Hepatocyte (in vitro differentiated cells): Measurements from ENCODE around the gene KLHL3. TPM values are rescaled to one million over a fixed set of nuclear protein-coding genes. Genes with fewer than 3 reads are reported as not detected.

Source experiments
- DNase-seq: peaks from one replicate; pipeline ENCODE4 v3.0.0-alpha.2; 2016; ENCODE audit warnings: low spot score
- H2AFZ ChIP-seq: fragments of 200-600 bp; sonication (generic); 2 replicates; pipeline ENCODE4 v1.6.0; 2016; ENCODE audit warnings: antibody characterized with exemption, mild to moderate bottlenecking
- H3K27ac ChIP-seq: fragments of 200-600 bp; sonication (generic); 2 replicates; pipeline ENCODE4 v1.5.1; 2016; ENCODE audit warnings: mild to moderate bottlenecking
- H3K27me3 ChIP-seq: fragments of 200-600 bp; sonication (generic); 2 replicates; pipeline ENCODE4 v1.6.1; 2016
- H3K36me3 ChIP-seq: fragments of 200-600 bp; sonication (generic); replicated peaks from 2 replicates; pipeline ENCODE4 v1.5.1; 2016; ENCODE audit warnings: low read depth; ENCODE audit not compliant: insufficient read depth
- H3K4me1 ChIP-seq: fragments of 200-600 bp; sonication (generic); 2 replicates; pipeline ENCODE4 v1.5.1; 2016; ENCODE audit warnings: mild to moderate bottlenecking, moderate library complexity; ENCODE audit not compliant: insufficient read depth
- H3K4me2 ChIP-seq: fragments of 200-600 bp; sonication (generic); 2 replicates; pipeline ENCODE4 v1.6.0; 2016
- H3K4me3 ChIP-seq: fragments of 200-600 bp; sonication (generic); 2 replicates; pipeline ENCODE4 v1.5.1; 2016; ENCODE audit warnings: mild to moderate bottlenecking
- H3K79me2 ChIP-seq: fragments of 200-600 bp; sonication (generic); 2 replicates; pipeline ENCODE4 v1.6.0; 2017; ENCODE audit warnings: mild to moderate bottlenecking
- H3K9me2 ChIP-seq: fragments of 200-600 bp; sonication (generic); replicated peaks from 2 replicates; pipeline ENCODE4 v1.6.0; 2017; ENCODE audit warnings: mild to moderate bottlenecking; ENCODE audit not compliant: insufficient read depth
- H3K9me3 ChIP-seq: fragments of 200-600 bp; sonication (generic); 2 replicates; pipeline ENCODE4 v1.5.1; 2016; ENCODE audit warnings: low read depth, mild to moderate bottlenecking
- H4K20me1 ChIP-seq: fragments of 200-600 bp; sonication (generic); 2 replicates; pipeline ENCODE4 v1.6.0; 2016; ENCODE audit warnings: mild to moderate bottlenecking; ENCODE audit not compliant: insufficient read depth, poor library complexity, severe bottlenecking
- CTCF ChIP-seq: fragments of 200-600 bp; sonication (generic); IDR thresholded peaks from 2 replicates; pipeline ENCODE4 v1.5.1; 2016; ENCODE audit warnings: antibody characterized with exemption, mild to moderate bottlenecking; ENCODE audit not compliant: poor library complexity
- EZH2 ChIP-seq: fragments of 200-600 bp; sonication (generic); IDR thresholded peaks from 2 replicates; pipeline ENCODE4 v1.6.1; 2016; ENCODE audit warnings: antibody characterized with exemption, mild to moderate bottlenecking, borderline replicate concordance
- EZH2phosphoT487 ChIP-seq: fragments of 200-600 bp; sonication (generic); IDR thresholded peaks from one replicate; pipeline ENCODE4 v1.6.1; 2018; ENCODE audit warnings: antibody characterized with exemption, mild to moderate bottlenecking, low read depth, moderate library complexity; ENCODE audit not compliant: unreplicated experiment, severe bottlenecking
- WGBS: methylation state at CpG from one replicate; pipeline ENCODE4 v1.1.6; 2016; ENCODE audit warnings: low lambda C conversion rate; ENCODE audit errors: missing lambda C conversion rate; 5-methylcytosine and 5-hydroxymethylcytosine counted together
- polyA plus RNA-seq: library from polyadenylated mRNA; unstranded; fragments of >200 nt; fragmentation: Nextera tagmentation; extraction: Ambion mirVana; gene quantifications from 2 replicates; pipeline ENCODE4 v1.2.1, GENCODE V29; 2016
- total RNA-seq: library from RNA; depleted of rRNA; stranded (reverse); fragments of >200 nt; gene quantifications from 2 replicates; pipeline ENCODE4 v1.2.3, GENCODE V29; 2014

The KLHL3 gene
- total and polyA plus RNA-seq, 2 experiments from 2014 or later, result 1.4 to 5.3 TPM

GRCh38 chr5:137666461-137666850 is 69.4 kb downstream of the KLHL3 start:
- Histone ChIP-seq H3K27me3 (no peaks in the 10 kb centered on the region), H3K27ac (peak overlapping the region; percentile 59), H3K9me2 (no peaks in the 10 kb centered on the region), H3K79me2 (no peaks in the 10 kb centered on the region), H2AFZ (no peak overlapping the region), H3K4me3 (no peak overlapping the region), H3K4me1 (peaks cover 11% of the 10 kb centered on the region), H4K20me1 (no peaks in the 10 kb centered on the region), H3K36me3 (no peaks in the 10 kb centered on the region), H3K9me3 (no peaks in the 10 kb centered on the region), H3K4me2 (peak overlapping the region; percentile 24)
- DNase-seq, result no peak
- 64% methylated on average over 3 of the region's 3 CpGs for WGBS
- no peak for TF ChIP-seq EZH2phosphoT487
- no peak for TF ChIP-seq EZH2
- no peak for TF ChIP-seq CTCF

- DNase-seq, result no peak
- no peaks in the 10 kb centered on the region for H3K36me3 ChIP-seq
- H3K4me3 ChIP-seq, result no peak overlapping the region
- H3K27me3 ChIP-seq, result no peaks in the 10 kb centered on the region
- peak overlapping the region; percentile 59 for H3K27ac ChIP-seq
- no peak for TF ChIP-seq EZH2phosphoT487
- TF ChIP-seq CTCF, result no peak
- no peak for TF ChIP-seq EZH2
- no peaks in the 10 kb centered on the region for H3K9me3 ChIP-seq
- no peak overlapping the region for H2AFZ ChIP-seq
- no peaks in the 10 kb centered on the region for H3K9me2 ChIP-seq
- H4K20me1 ChIP-seq, result no peaks in the 10 kb centered on the region
- H3K4me1 ChIP-seq, result peaks cover 11% of the 10 kb centered on the region
- 95% methylated on average over 3 of the region's 3 CpGs for WGBS
- H3K4me2 ChIP-seq, result peak overlapping the region; percentile 24
- H3K79me2 ChIP-seq, result no peaks in the 10 kb centered on the region
Measured at GRCh38 chr5:137665678-137666460, 70.0 kb downstream of the KLHL3 start.

- 9% methylated on average over 6 of the region's 6 CpGs for WGBS
- Histone ChIP-seq H3K4me1 (no peaks in the 10 kb centered on the region), H3K27ac (no peak overlapping the region), H3K27me3 (no peaks in the 10 kb centered on the region), H3K36me3 (no peaks in the 10 kb centered on the region), H3K9me2 (no peaks in the 10 kb centered on the region), H2AFZ (no peak overlapping the region), H4K20me1 (no peaks in the 10 kb centered on the region), H3K4me2 (no peak overlapping the region), H3K4me3 (no peak overlapping the region), H3K79me2 (no peaks in the 10 kb centered on the region), H3K9me3 (no peaks in the 10 kb centered on the region)
- TF ChIP-seq EZH2, result no peak
- peak; percentile 74 for TF ChIP-seq CTCF
- no peak for TF ChIP-seq EZH2phosphoT487
- DNase-seq, result peak; percentile 86
Measured at GRCh38 chr5:137660349-137660817, 75.5 kb downstream of the KLHL3 start.
